Measurements from ENCODE around the gene AGAP1.

GRCh38 chr2:235976516-235976915, 482.7 kb downstream of the AGAP1 start:
- TF ChIP-seq, protein P1, sequence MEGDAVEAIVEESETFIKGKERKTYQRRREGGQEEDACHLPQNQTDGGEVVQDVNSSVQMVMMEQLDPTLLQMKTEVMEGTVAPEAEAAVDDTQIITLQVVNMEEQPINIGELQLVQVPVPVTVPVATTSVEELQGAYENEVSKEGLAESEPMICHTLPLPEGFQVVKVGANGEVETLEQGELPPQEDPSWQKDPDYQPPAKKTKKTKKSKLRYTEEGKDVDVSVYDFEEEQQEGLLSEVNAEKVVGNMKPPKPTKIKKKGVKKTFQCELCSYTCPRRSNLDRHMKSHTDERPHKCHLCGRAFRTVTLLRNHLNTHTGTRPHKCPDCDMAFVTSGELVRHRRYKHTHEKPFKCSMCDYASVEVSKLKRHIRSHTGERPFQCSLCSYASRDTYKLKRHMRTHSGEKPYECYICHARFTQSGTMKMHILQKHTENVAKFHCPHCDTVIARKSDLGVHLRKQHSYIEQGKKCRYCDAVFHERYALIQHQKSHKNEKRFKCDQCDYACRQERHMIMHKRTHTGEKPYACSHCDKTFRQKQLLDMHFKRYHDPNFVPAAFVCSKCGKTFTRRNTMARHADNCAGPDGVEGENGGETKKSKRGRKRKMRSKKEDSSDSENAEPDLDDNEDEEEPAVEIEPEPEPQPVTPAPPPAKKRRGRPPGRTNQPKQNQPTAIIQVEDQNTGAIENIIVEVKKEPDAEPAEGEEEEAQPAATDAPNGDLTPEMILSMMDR (IDR thresholded peaks at IDR 0.05), result no peak
- no peak for TF ChIP-seq POLR2A (IDR thresholded peaks at IDR 0.05)

Measured in right lobe of liver (tissue), 4 donors.